Regular cardiac myocyte (primary cell): ENCODE data around the gene SLC25A25. TPM values are rescaled to one million over a fixed set of nuclear protein-coding genes. Genes with fewer than 3 reads are reported as not detected.

Experiments
- total RNA-seq: library from RNA; depleted of rRNA; stranded (reverse); fragments of >200 nt; gene quantifications from 2 replicates; pipeline ENCODE4 v1.2.3, GENCODE V29; 2014

Gene SLC25A25
- total RNA-seq = 12.1 and 19.4 TPM in 2 replicates

DNA sequence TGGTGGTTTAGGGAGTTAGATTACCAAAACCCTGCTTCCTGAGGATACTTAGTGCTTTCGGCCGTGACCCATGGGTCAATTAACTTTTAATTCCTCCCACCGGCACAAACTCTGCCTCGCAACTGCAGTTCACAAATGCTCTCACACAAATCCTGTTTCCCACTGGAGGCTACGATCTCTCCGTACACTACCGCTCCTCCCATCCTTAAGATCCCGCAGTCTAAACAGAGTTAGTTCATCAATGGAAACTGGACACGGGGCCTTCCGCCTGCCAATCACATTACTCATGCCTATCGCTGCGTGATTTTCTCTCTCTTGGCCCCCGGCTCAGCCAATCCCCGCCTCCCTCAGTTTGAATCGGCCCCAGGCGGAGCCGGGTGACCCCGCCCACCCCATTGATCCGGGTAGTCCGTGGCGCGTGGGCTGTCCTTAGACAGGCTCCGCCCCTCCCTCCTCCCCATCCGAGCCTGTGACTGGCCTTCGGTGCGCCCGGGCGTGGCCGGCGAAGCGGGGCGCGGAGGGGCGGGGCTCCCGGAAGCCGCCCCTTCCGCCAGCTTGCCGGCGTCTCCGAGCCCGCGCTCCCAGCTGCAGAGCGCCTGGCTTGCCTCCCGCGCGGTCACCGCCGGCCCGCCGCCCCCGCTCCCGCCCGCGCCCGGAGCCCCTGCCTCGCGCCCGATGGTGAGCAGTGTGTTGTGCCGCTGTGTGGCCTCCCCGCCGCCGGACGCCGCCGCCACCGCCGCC lies at the start of gene SLC25A25:
Gene SLC25A25, plus strand, starts transcription at position 588 of the 741 bp plus-strand sequence. Its CDS starts 88 bp downstream, at position 676.

DNA sequence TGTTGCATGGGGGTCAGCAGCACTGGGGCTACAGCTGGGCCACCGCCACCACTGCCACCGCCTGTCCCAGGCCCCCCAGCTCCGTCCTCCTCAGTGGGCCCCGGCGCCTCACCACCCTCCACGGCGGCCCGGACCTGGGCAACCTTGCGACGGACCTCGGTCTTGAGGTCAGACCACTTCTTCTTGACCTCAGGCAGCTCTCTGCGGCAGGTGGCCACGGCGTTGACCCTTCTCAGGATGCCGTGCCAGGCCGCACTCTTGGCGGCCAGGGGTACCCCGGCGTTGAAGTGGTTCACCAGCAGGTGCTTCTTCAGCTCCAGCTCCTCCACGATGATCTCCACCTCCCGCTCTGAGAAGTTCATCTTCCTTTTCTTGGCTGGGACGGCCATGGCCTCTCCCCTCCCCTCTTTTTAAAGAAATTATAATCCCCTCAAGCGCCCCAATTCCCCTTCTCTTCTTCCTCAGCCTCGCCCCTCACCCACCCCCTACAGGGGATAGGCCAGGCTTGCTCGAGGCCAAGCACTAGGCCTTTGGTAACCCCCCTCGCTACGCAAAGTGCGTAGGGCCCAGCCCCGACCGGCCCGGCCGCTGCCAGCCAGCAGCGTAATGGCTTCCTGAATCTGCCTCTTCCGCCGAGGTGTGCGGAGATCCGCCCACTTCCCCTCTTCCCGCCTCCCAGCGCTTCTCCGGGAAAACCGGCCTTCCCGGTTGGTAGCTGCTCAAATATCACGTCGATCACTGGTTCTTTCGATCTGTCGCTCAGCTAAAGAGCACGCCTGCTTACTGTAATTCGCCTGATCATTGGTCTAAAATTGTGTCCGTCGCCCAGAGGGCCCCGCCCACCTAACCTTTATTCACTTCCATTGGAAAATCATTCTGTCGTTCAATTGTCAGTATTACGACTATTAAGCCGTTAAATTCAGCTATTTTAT lies 1.1 kb upstream of the SLC25A25 start, which contains the start of gene NAIF1:
Gene NAIF1, minus strand, starts transcription at position 608 of the 932 bp plus-strand sequence. Its CDS starts 219 bp downstream, at position 389.

DNA sequence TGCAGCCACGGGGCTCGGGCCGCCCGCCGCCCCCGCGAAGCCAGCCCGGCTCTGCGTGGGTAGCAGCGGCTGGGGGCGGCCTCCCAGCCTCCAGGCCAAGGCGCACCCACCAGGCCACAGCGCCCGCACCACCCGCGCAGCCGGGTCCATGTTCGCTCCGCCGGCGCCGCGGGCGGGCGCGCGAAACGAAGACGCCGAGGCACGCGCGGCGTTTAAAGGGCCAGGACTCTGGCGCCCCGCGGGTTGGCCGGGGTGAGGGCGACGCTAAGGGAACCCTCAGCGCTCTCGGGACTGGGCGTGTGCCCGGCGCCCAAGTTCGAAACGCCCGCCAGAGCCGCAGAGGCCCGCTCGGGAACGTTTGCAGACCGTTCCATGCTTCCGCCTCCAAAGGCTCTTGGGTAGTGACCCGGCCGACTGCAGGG lies 59.5 kb downstream of the SLC25A25 start, which contains the start of gene PTGES2:
Gene PTGES2, minus strand, starts transcription at position 162 of the 422 bp plus-strand sequence. Its CDS starts 12 bp downstream, at position 150.

GRCh38 chr9:128149001-128149701 lies 81.1 kb downstream of the SLC25A25 start, which contains the start of gene LCN2:
Gene LCN2, plus strand, starts transcription at chr9:128149453. Its CDS starts 73 bp downstream, at chr9:128149526.

Other genes with a start within 250 kb of the SLC25A25 start
- 24.2 and 34.3 TPM in 2 replicates for gene ENG, start 213.6 kb upstream of the SLC25A25 start, total RNA-seq
- gene AK1, start 190.6 kb upstream of the SLC25A25 start, total RNA-seq = 21.7 and 40.3 TPM in 2 replicates
- 33.7 and 51.0 TPM in 2 replicates for gene ST6GALNAC6, start 168.6 kb upstream of the SLC25A25 start, total RNA-seq
- gene ST6GALNAC4, start 151.2 kb upstream of the SLC25A25 start, total RNA-seq = 33.3 and 51.4 TPM in 2 replicates
- gene PIP5KL1, start 137.5 kb upstream of the SLC25A25 start, total RNA-seq = 0.77 and 2.0 TPM in 2 replicates
- gene DPM2, start 130.4 kb upstream of the SLC25A25 start, total RNA-seq = 7.9 and 10.0 TPM in 2 replicates
- 2.5 and 7.3 TPM in 2 replicates for gene EEIG1, start 87.2 kb upstream of the SLC25A25 start, total RNA-seq
- 11.8 and 14.0 TPM in 2 replicates for gene NAIF1, start 912 bp upstream of the SLC25A25 start, total RNA-seq
- 52.4 and 86.8 TPM in 2 replicates for gene PTGES2, start 59.5 kb downstream of the SLC25A25 start, total RNA-seq
- not detected in 2 replicates for gene LCN2, start 81.2 kb downstream of the SLC25A25 start, total RNA-seq
- gene BBLN, start 92.0 kb downstream of the SLC25A25 start, total RNA-seq = 15.1 and 32.1 TPM in 2 replicates
- 12.7 and 17.6 TPM in 2 replicates for gene CIZ1, start 123.3 kb downstream of the SLC25A25 start, total RNA-seq
- 0.38 and 3.1 TPM in 2 replicates for gene DNM1, start 135.1 kb downstream of the SLC25A25 start, total RNA-seq
- 118 and 135 TPM in 2 replicates for gene GOLGA2, start 207.8 kb downstream of the SLC25A25 start, total RNA-seq
- 20.9 and 41.6 TPM in 2 replicates for gene SWI5, start 208.0 kb downstream of the SLC25A25 start, total RNA-seq